AG04449 (cell line): ENCODE data around the gene MFAP4.
A peak's percentile ranks its signal among the peaks of the same experiment; 100 is the strongest.

Experiments
- CTCF ChIA-PET: fragments of 350-600 bp; formaldehyde crosslinking; extraction: SDS; loops from one replicate; lab custom pipeline; 2021; ENCODE audit warnings: antibody characterized with exemption; lab: Yijun Ruan, JAX
- POLR2A ChIA-PET: fragments of 400-600, 350-600 bp; formaldehyde crosslinking; extraction: SDS; loops from one replicate; lab custom pipeline; 2020; ENCODE audit warnings: antibody characterized with exemption, inconsistent platforms; lab: Yijun Ruan, JAX
- DNase-seq: peaks from one replicate; pipeline ENCODE4 v3.0.0-alpha.2; 2010; ENCODE audit warnings: low read depth, low spot score
- H3K4me3 ChIP-seq: 2 replicates; pipeline ENCODE4 v1.5.1; 2011; ENCODE audit warnings: low read depth, mild to moderate bottlenecking, control low read depth, low read length
- TF ChIP-seq, protein P1 (sequence below): IDR thresholded peaks from one replicate; pipeline ENCODE4 v1.5.1; 2011; ENCODE audit warnings: mild to moderate bottlenecking, moderate library complexity, low read length, control low read depth, inconsistent platforms; ENCODE audit not compliant: insufficient read depth; ENCODE audit errors: missing control alignments

MFAP4 gene

DNA sequence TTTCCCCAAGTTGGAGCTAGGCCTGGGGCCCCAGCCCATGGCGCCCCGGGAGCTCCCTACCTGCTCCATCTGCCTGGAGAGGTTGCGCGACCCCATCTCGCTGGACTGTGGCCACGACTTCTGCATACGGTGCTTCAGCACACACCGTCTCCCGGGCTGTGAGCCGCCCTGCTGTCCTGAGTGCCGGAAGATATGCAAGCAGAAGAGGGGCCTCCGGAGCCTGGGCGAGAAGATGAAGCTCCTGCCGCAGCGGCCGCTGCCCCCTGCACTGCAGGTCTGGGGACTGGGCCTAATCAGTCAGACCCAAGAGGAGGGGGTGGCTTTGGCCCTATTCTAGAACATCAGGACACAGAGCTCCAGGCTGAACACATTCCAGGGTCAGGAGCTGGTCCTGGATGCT, 25.5 kb upstream of the MFAP4 start:
- TF ChIP-seq, protein P1, sequence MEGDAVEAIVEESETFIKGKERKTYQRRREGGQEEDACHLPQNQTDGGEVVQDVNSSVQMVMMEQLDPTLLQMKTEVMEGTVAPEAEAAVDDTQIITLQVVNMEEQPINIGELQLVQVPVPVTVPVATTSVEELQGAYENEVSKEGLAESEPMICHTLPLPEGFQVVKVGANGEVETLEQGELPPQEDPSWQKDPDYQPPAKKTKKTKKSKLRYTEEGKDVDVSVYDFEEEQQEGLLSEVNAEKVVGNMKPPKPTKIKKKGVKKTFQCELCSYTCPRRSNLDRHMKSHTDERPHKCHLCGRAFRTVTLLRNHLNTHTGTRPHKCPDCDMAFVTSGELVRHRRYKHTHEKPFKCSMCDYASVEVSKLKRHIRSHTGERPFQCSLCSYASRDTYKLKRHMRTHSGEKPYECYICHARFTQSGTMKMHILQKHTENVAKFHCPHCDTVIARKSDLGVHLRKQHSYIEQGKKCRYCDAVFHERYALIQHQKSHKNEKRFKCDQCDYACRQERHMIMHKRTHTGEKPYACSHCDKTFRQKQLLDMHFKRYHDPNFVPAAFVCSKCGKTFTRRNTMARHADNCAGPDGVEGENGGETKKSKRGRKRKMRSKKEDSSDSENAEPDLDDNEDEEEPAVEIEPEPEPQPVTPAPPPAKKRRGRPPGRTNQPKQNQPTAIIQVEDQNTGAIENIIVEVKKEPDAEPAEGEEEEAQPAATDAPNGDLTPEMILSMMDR = no peak
- no peak overlapping the region for H3K4me3 ChIP-seq
- DNase-seq = no peak
- CTCF ChIA-PET = interaction anchor here (2.6 kb wide), 1 partner anchor 35 kb away, joined by 10 read pairs; no protein-coding TSS in a partner anchor
- POLR2A ChIA-PET = no interaction called here

DNA sequence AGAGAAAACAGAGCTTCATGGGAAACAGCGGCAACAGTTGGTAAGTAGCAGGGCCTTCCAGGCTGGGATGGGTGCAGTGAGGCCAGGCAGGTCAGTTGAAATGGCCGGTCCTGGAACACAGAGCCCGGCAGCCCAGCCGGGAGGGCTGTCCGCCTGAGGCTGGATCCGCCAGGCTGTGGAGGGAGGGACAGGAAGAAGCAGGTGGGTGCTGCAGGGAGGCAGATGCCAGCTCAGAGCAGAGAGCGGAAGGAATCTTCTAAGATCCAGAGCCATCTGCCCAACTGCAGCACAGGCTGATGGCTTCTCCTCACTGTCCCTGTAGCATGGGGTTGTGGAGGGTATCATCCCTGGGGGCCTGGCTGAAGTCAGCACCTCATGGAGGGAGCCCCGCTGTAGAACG, 24.6 kb upstream of the MFAP4 start:
- TF ChIP-seq, protein P1 = no peak
- no peak overlapping the region for H3K4me3 ChIP-seq
- no peak for DNase-seq
- ChIA-PET POLR2A (no interaction called here), CTCF (interaction anchor here (2.6 kb wide), 1 partner anchor 36 kb away, joined by 10 read pairs; no protein-coding TSS in a partner anchor)

- CTCF ChIA-PET = interaction anchor here (0.6 to 2.6 kb wide), 3 partner anchors 36 to 581 kb away, joined by 3 to 10 read pairs (median 4); no protein-coding TSS in a partner anchor
- peak within 1 kb of the TSS; percentile 29 for H3K4me3 ChIP-seq
- TF ChIP-seq, protein P1 = peak; percentile 8
- DNase-seq = no peak
- POLR2A ChIA-PET = no interaction called here
Observed at GRCh38 chr17:19410875-19411620, 24.1 kb upstream of the MFAP4 start, which contains the start of gene RNF112. Gene RNF112, plus strand, starts transcription at chr17:19411232. Its CDS starts 177 bp downstream, at chr17:19411409.

DNA sequence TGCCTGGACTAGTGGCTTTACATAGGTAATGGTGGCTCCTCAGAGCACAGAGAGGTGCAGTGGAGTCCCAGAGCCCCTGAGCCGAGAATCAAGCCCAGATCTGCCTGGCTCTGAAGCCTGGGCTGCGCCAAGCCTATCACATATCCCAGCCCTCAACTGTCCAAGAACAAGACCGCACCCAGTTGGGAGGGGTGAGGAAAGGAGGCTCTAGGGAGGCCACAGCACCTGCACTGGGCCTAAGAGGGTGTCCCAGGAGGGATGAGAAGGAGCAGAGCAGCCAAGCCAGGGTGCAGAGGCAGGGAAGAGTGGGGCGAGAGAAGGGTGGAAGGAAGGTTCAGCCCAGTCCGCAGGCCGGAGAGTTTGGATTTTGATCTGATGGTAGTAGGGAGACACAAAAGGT, 23.1 kb upstream of the MFAP4 start:
- ChIA-PET CTCF (interaction anchor here (0.7 to 1.5 kb wide), 2 partner anchors 37 to 47 kb away, joined by 4 read pairs; partner anchors contain the start of gene B9D1), POLR2A (interaction anchor here (1.4 to 2.2 kb wide), 2 partner anchors 23 to 32 kb away, joined by 8 to 12 read pairs; partner anchors contain the start of genes MAPK7 and MFAP4)
- no peak for DNase-seq
- TF ChIP-seq, protein P1 = no peak
- no peak overlapping the region for H3K4me3 ChIP-seq

DNA sequence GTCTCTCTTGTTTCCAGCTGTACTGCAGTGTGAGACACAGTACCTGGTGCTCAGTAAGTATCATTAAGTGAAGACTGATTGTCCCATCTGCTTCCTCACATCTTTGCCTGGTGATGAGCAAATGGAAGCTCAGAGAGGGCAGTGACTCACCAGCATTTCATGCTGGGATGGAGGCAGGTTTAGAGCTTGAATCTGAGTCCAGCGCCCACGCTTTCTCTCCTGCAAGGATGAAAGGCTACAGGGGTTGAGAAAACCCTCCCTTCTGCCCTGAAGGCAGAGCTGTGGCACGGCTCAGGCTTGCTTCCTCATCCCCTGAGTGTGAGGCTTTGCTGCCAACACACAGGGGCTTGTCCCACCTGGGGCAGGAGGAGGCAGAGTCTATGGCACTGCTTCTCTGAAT, 22.5 kb upstream of the MFAP4 start:
- CTCF ChIA-PET = interaction anchor here (0.8 to 1.5 kb wide), 2 partner anchors 32 to 47 kb away, joined by 3 to 4 read pairs; partner anchors contain the start of gene B9D1
- DNase-seq = no peak
- TF ChIP-seq, protein P1 = no peak
- H3K4me3 ChIP-seq = no peak overlapping the region
- POLR2A ChIA-PET = interaction anchor here (1.4 to 2.2 kb wide), 2 partner anchors 22 to 32 kb away, joined by 8 to 12 read pairs; partner anchors contain the start of genes MAPK7 and MFAP4

- CTCF ChIA-PET = interaction anchor here (0.8 to 1.5 kb wide), 2 partner anchors 31 to 46 kb away, joined by 3 to 4 read pairs; partner anchors contain the start of gene B9D1
- POLR2A ChIA-PET = interaction anchor here (1.4 to 2.2 kb wide), 2 partner anchors 22 to 31 kb away, joined by 8 to 12 read pairs; partner anchors contain the start of genes MAPK7 and MFAP4
- no peak overlapping the region for H3K4me3 ChIP-seq
- TF ChIP-seq, protein P1 = no peak
- DNase-seq = no peak
Observed at GRCh38 chr17:19409066-19409465, 22.1 kb upstream of the MFAP4 start.
